HG03520 (cell line): ENCODE data around the gene ARHGAP42.

Experiments used
- ATAC-seq: cut with Tn5 transposase; IDR thresholded peaks from one replicate; pipeline ENCODE4 v1.9.1; 2021; ENCODE audit warnings: mild to moderate bottlenecking, moderate library complexity; ENCODE audit not compliant: unreplicated experiment

Gene ARHGAP42

GRCh38 chr11:100682247-100682969, 4.7 kb upstream of the ARHGAP42 start:
- ATAC-seq = no peak

- ATAC-seq = no peak
These were observed 4.0 kb upstream of the ARHGAP42 start for GRCh38 chr11:100683126-100683525.

- ATAC-seq = peak; percentile 31
These were observed 2.7 kb upstream of the ARHGAP42 start for GRCh38 chr11:100684101-100685065.

GRCh38 chr11:100686476-100687053, 523 bp upstream of the ARHGAP42 start:
- ATAC-seq = no peak

GRCh38 chr11:100687630-100688395, 725 bp downstream of the ARHGAP42 start:
- ATAC-seq = peak; percentile 49

- ATAC-seq = no peak
These were observed 2.1 kb downstream of the ARHGAP42 start for GRCh38 chr11:100689141-100689540.

- ATAC-seq = no peak
These were observed 5.0 kb downstream of the ARHGAP42 start for GRCh38 chr11:100691896-100692653.

GRCh38 chr11:100695911-100696310, 8.8 kb downstream of the ARHGAP42 start:
- no peak for ATAC-seq

- ATAC-seq = no peak
These were observed 16.1 kb downstream of the ARHGAP42 start for GRCh38 chr11:100703139-100703538.

- ATAC-seq = no peak
These were observed 16.9 kb downstream of the ARHGAP42 start for GRCh38 chr11:100703801-100704575.

- no peak for ATAC-seq
These were observed 18.4 kb downstream of the ARHGAP42 start for GRCh38 chr11:100705447-100705846.

GRCh38 chr11:100706179-100706578, 19.1 kb downstream of the ARHGAP42 start:
- ATAC-seq = peak; percentile 75

- ATAC-seq = peak; percentile 81
These were observed 22.3 kb downstream of the ARHGAP42 start for GRCh38 chr11:100709233-100709957.

- no peak for ATAC-seq
These were observed 24.9 kb downstream of the ARHGAP42 start for GRCh38 chr11:100711984-100712383.

GRCh38 chr11:100712583-100712982, 25.5 kb downstream of the ARHGAP42 start:
- ATAC-seq = no peak

- ATAC-seq = no peak
These were observed 28.2 kb downstream of the ARHGAP42 start for GRCh38 chr11:100715165-100715761.

- no peak for ATAC-seq
These were observed 29.8 kb downstream of the ARHGAP42 start for GRCh38 chr11:100716838-100717237.

- no peak for ATAC-seq
These were observed 32.3 kb downstream of the ARHGAP42 start for GRCh38 chr11:100719362-100719761.
